GM23248 (cell line): Measurements from ENCODE around the gene C14orf132.

Source experiments
- EZH2 ChIP-seq: fragments of 200-600 bp; sonication (generic); IDR thresholded peaks from 2 replicates; pipeline ENCODE4 v1.6.1; 2018; ENCODE audit warnings: antibody characterized with exemption, mild to moderate bottlenecking; ENCODE audit not compliant: insufficient read depth, poor library complexity, severe bottlenecking
- EZH2phosphoT487 ChIP-seq: fragments of 200-600 bp; sonication (generic); IDR thresholded peaks from 2 replicates; pipeline ENCODE4 v1.6.1; 2018; ENCODE audit warnings: antibody characterized with exemption, moderate library complexity, mild to moderate bottlenecking, low read depth; ENCODE audit not compliant: insufficient read depth

DNA sequence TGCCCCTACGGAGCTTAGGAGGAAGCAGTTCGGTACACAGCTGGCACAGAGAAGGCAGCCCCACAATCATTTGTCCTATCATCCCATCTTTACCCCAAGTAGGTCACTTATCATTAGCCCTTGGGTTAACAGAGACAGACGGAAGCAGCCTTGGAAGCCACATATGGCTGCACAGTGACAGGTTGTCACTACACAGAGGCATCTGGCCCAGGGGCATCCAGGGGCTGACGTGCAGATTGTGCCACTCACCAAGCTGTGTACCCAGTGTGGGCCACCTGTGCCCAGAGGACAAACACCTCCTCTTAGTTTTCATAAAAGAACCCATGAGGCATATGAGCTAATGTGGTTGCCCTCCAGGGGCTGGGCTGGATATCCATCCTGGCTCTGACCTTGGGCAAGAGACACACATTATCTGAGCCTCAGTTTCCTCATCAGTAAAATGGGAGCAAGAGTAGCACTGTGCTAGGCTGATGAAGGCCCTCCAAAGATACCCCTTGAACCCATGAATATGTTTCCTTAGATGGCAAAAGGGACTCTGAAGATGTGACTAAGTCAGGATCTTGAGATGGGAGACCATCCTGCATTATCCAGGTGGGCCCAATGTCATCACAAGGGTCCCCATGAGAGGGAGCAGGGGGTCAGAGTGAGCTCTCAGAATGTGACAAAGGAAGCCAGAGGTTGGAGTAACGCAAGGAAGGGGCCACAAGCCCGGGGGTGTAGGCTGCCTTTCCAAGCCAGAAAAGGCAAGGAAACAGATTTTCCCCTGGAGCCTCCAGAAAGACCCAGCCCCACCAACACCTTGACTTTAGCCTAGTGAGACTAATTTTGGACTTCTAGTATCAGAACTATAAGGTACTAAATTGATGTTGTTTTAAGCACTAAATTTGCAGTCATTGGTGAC, 64.6 kb downstream of the C14orf132 start:
- TF ChIP-seq EZH2phosphoT487, result no peak
- no peak for TF ChIP-seq EZH2
